Neural progenitor cell (in vitro differentiated cells): Measurements from ENCODE around the gene FAM110A.
"Not testable (repeated sequence)": the region's sequence is repeated elsewhere in the genome, so short reads cannot be mapped to it uniquely, and the experiment has no call there.

Experiments used
- CTCF ChIP-seq: fragments of 200-600 bp; sonication (generic); IDR thresholded peaks from 2 replicates; pipeline ENCODE4 v1.5.1; 2017; ENCODE audit warnings: antibody characterized with exemption, mild to moderate bottlenecking
- EZH2phosphoT487 ChIP-seq: fragments of 200-600 bp; sonication (generic); IDR thresholded peaks from 2 replicates; pipeline ENCODE4 v1.6.1; 2017; ENCODE audit warnings: antibody characterized with exemption

GRCh38 chr20:800026-800425 lies 33.5 kb upstream of the FAM110A start:
- not testable (repeated sequence) for TF ChIP-seq CTCF, EZH2phosphoT487
